HepG2 (cell line): ENCODE results near the gene L3MBTL3. TPM values are rescaled to one million over a fixed set of nuclear protein-coding genes. Genes with fewer than 3 reads are reported as not detected.

ENCODE experiments used
- ARNTL ChIP-seq: sonication (generic); formaldehyde crosslinking; IDR thresholded peaks from 2 replicates; pipeline ENCODE4 v1.4.0; 2020; ENCODE audit warnings: mild to moderate bottlenecking, missing genetic modification reagents
- CEBPG ChIP-seq: IDR thresholded peaks from 2 replicates; pipeline ENCODE4 v1.6.1; 2016
- MAX ChIP-seq: IDR thresholded peaks from 2 replicates; pipeline ENCODE4 v1.6.1; 2012; ENCODE audit warnings: inconsistent platforms
- RXRB ChIP-seq: IDR thresholded peaks from 2 replicates; pipeline ENCODE4 v1.6.1; 2016; ENCODE audit warnings: borderline replicate concordance, missing genetic modification reagents, missing compliant biosample characterization
- ZNF230 ChIP-seq: sonication (generic); formaldehyde crosslinking; IDR thresholded peaks from 2 replicates; pipeline ENCODE4 v1.4.0; 2020; ENCODE audit warnings: mild to moderate bottlenecking, missing genetic modification reagents
- ZNF407 ChIP-seq: sonication (generic); formaldehyde crosslinking; IDR thresholded peaks from one replicate; pipeline ENCODE4 v1.5.1; 2020; ENCODE audit warnings: mild to moderate bottlenecking, missing genetic modification reagents; ENCODE audit errors: not compliant biosample characterization
- ZNF549 ChIP-seq: sonication (generic); formaldehyde crosslinking; IDR thresholded peaks from 2 replicates; pipeline ENCODE4 v1.5.0; 2020; ENCODE audit warnings: missing genetic modification reagents
- polyA plus RNA-seq, 8 experiments: library from polyadenylated mRNA; depleted of rRNA in 3 of 8; stranded (reverse) in 7 of 8; unstranded in 1 of 8; fragments of >200 nt; fragmentation: Illumina TruSeq in 4 of 8; extraction: Trizol in 4 of 8; gene quantifications; 2 replicates each; pipeline versions ENCODE4 v1.2.1 to v1.2.3, GENCODE V29; 2011 to 2016; ENCODE audit warnings: low read depth in 4 of 8, missing spikeins in 1 of 8, mixed read lengths in 1 of 8; ENCODE audit not compliant: insufficient read depth in 1 of 8
- total RNA-seq, 5 experiments: library from RNA; depleted of rRNA; stranded (reverse); fragments of >200 nt; fragmentation: Illumina TruSeq; extraction: Trizol; gene quantifications; 2 replicates each; pipeline ENCODE4 v1.2.3, GENCODE V29; 2016; ENCODE audit warnings: low read depth in 1 of 5

L3MBTL3 gene
- total and polyA plus RNA-seq, 2 of the 13 experiments (the other 11 are each of a cell fraction or from before 2014, with no cell fraction given): 1.5 to 2.5 TPM

GRCh38 chr6:130070326-130070725 lies 51.9 kb downstream of the L3MBTL3 start (continued):
- no peak for TF ChIP-seq ZNF407 (CRISPR knock-in tag)
- no peak for TF ChIP-seq ARNTL (CRISPR knock-in tag)
- TF ChIP-seq CEBPG: no peak
- no peak for TF ChIP-seq ZNF230
- TF ChIP-seq ZNF549 (CRISPR knock-in tag): no peak
- TF ChIP-seq MAX: no peak
- no peak for TF ChIP-seq RXRB (CRISPR knock-in tag)
